ENCODE results near the gene HILPDA. TPM values are rescaled to one million over a fixed set of nuclear protein-coding genes. Genes with fewer than 3 reads are reported as not detected.

Gene HILPDA
- total RNA-seq, 2 donors from 2014 or later, result 6.9 to 41.5 TPM

DNA sequence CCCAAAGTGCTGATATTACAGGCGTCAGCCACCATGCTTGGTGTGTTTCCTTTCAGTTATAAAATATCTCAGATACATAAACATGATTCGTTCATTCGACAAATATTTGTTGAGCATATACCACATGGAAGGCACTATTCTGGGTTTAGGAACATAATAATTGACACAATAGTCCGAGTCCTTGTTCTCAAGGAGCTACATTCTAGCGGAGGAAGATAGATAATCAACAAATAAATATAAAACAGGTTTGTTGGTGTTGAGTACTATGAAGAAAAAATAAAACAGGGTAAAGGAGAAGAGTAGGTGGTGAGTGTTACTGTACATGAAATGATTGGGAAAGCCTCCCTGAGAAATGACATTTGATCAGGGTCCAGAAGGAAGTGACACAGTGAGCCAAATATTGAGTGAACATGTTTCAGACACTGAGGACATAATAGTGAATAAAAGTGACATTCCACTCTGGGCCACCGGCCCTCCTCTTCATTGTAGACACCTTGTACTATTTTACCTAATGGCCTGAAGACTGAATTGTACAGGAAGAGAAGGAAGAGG, 6.9 kb upstream of the HILPDA start:
- no peaks in the 10 kb centered on the region for H3K36me3 ChIP-seq
- no peak for DNase-seq (ENCODE audit: low spot score)
- H3K27me3 ChIP-seq (replicated peaks; ENCODE audit: insufficient read depth), result no peaks in the 10 kb centered on the region
- H3K27ac ChIP-seq, result no peak overlapping the region
- H3K4me1 ChIP-seq (replicated peaks), result no peaks in the 10 kb centered on the region
- no peak overlapping the region for H3K4me3 ChIP-seq
- 72% methylated on average over 6 of the region's 6 CpGs for WGBS
- H3K9me3 ChIP-seq, result no peaks in the 10 kb centered on the region
- intact Hi-C loops (cut with DNase I), result no loop called here
- TF ChIP-seq POLR2A (IDR thresholded peaks at IDR 0.05) (no peak), POLR2AphosphoS5 (IDR thresholded peaks at IDR 0.05) (no peak)
- TF ChIP-seq, protein P1, sequence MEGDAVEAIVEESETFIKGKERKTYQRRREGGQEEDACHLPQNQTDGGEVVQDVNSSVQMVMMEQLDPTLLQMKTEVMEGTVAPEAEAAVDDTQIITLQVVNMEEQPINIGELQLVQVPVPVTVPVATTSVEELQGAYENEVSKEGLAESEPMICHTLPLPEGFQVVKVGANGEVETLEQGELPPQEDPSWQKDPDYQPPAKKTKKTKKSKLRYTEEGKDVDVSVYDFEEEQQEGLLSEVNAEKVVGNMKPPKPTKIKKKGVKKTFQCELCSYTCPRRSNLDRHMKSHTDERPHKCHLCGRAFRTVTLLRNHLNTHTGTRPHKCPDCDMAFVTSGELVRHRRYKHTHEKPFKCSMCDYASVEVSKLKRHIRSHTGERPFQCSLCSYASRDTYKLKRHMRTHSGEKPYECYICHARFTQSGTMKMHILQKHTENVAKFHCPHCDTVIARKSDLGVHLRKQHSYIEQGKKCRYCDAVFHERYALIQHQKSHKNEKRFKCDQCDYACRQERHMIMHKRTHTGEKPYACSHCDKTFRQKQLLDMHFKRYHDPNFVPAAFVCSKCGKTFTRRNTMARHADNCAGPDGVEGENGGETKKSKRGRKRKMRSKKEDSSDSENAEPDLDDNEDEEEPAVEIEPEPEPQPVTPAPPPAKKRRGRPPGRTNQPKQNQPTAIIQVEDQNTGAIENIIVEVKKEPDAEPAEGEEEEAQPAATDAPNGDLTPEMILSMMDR (IDR thresholded peaks at IDR 0.05), result no peak

DNA sequence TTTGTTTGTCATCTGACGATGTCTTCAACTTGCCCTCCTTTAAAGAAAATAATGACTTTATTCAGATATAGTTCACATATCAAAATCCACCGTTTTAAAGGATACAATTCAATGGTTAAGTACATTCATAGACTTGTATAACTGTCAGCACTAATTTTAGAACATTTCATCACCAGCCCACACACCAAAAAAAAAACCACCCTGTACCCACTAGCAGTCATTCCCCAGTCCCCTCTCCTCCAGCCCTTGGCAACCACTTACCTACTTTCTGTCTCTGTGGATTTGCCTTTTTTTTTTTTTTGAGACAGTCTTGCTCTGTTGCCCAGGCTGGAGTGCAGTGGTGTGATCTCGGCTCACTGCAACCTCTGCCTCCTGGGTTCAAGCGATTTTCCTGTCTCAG, 5.3 kb upstream of the HILPDA start:
- H3K4me3 ChIP-seq, result no peak overlapping the region
- H3K27me3 ChIP-seq (replicated peaks; ENCODE audit: insufficient read depth), result no peaks in the 10 kb centered on the region
- intact Hi-C loops (cut with DNase I), result loop anchor here (10.0 kb wide), 1 partner anchor 46 kb away; the partner anchor contains the start of gene IMPDH1
- no peaks in the 10 kb centered on the region for H3K36me3 ChIP-seq
- no peaks in the 10 kb centered on the region for H3K4me1 ChIP-seq (replicated peaks)
- H3K27ac ChIP-seq, result peak overlapping the region in 1 of 2 donors; percentile 36
- TF ChIP-seq POLR2A (IDR thresholded peaks at IDR 0.05) (no peak), POLR2AphosphoS5 (IDR thresholded peaks at IDR 0.05) (no peak)
- TF ChIP-seq, protein P1 (IDR thresholded peaks at IDR 0.05), result no peak
- H3K9me3 ChIP-seq, result no peaks in the 10 kb centered on the region
- 57% methylated on average over 4 of the region's 4 CpGs for WGBS
- no peak for DNase-seq (ENCODE audit: low spot score)

DNA sequence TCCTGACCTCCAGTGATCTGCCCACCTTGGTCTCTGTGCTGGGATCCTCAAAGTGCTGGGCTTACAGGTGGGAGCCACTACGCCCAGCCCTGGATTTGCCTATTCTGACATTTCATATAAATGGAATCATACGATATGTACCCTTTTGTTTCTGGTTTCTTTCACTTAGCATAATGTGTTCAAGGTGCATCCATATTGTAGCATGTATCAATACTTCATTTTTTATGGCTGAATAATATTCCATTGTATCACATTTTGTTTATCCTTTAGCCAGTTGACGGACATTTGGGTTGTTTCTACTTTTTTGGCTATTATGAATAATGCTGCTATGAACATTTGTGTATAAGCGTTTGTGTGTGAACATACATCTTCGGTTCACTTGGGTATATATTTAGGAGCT, 4.8 kb upstream of the HILPDA start:
- Histone ChIP-seq H3K27ac (peak overlapping the region in 1 of 2 donors; percentile 36), H3K4me1 (replicated peaks) (no peaks in the 10 kb centered on the region), H3K9me3 (no peaks in the 10 kb centered on the region), H3K27me3 (replicated peaks; ENCODE audit: insufficient read depth) (no peaks in the 10 kb centered on the region), H3K4me3 (no peak overlapping the region), H3K36me3 (no peaks in the 10 kb centered on the region)
- 92% methylated on average over 5 of the region's 5 CpGs for WGBS
- TF ChIP-seq, protein P1 (IDR thresholded peaks at IDR 0.05), result no peak
- no peak for TF ChIP-seq POLR2A (IDR thresholded peaks at IDR 0.05)
- TF ChIP-seq POLR2AphosphoS5 (IDR thresholded peaks at IDR 0.05), result no peak
- intact Hi-C loops (cut with DNase I), result loop anchor here (10.0 kb wide), 1 partner anchor 46 kb away; the partner anchor contains the start of gene IMPDH1
- no peak for DNase-seq (ENCODE audit: low spot score)

DNA sequence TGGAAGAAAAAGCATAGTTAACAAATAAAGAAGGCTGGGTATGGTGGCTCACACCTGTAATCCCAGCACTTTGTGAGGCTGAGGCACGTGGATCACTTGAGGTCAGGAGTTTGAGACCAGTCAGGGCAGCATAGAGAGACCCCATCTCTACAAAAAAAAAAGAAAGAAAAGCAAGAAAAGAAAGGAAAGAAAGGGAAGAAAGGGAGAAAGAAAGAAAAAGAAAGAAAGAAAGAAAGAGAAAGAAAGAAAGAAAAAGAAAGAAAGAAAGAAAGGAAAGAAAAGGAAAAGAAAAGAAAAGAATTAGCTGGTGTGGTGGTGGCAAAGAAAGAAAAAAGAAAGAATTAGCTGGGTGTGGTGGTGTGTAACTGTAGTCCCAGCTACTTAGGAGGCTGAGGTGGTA, 3.1 kb upstream of the HILPDA start:
- H3K36me3 ChIP-seq, result no peaks in the 10 kb centered on the region
- intact Hi-C loops (cut with DNase I), result loop anchor here (10.0 kb wide), 1 partner anchor 48 kb away; the partner anchor contains the start of gene IMPDH1
- 76% methylated on average over 1 of the region's 1 CpG for WGBS
- no peaks in the 10 kb centered on the region for H3K9me3 ChIP-seq
- no peaks in the 10 kb centered on the region for H3K27me3 ChIP-seq (replicated peaks; ENCODE audit: insufficient read depth)
- no peak overlapping the region for H3K4me3 ChIP-seq
- no peak for DNase-seq (ENCODE audit: low spot score)
- H3K27ac ChIP-seq, result no peak overlapping the region
- H3K4me1 ChIP-seq (replicated peaks), result peaks cover 13% of the 10 kb centered on the region
- TF ChIP-seq, protein P1 (IDR thresholded peaks at IDR 0.05), result no peak

Measured in prostate gland (tissue), 2 donors.